GM20000 (cell line): ENCODE results near the gene AKNA.

Experiments used
- DNase-seq: peaks from one replicate; pipeline ENCODE4 v3.0.0; 2012; ENCODE audit warnings: low spot score
- CTCF ChIP-seq: IDR thresholded peaks from 2 replicates; pipeline ENCODE4 v1.5.1; 2012; ENCODE audit warnings: mild to moderate bottlenecking, control low read depth; ENCODE audit errors: extremely low read depth, missing control alignments

Gene AKNA

GRCh38 chr9:114425126-114425525 is 37.3 kb upstream of the AKNA start:
- no peak for DNase-seq
- TF ChIP-seq CTCF: no peak

DNA sequence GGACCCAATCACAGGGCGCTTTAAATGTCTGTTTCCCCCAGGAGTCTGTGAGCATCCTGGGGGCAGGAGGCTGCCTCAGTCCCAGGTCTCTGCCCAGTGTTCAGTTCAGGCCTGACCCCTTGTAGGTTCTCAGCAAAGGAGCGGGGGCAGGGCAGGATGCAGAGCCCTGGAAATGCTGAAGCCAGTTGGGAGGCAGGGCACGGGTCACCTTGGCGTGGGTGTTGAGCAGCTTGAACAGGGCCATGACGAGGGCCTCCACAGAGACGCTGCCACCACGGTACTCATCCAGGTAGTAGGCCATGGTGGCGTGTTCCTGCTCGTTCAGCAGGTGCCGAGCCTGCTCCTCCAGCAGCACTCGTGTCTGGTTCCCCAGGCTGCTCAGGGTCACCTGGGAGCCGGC is 36.3 kb upstream of the AKNA start:
- DNase-seq: no peak
- TF ChIP-seq CTCF: no peak

DNA sequence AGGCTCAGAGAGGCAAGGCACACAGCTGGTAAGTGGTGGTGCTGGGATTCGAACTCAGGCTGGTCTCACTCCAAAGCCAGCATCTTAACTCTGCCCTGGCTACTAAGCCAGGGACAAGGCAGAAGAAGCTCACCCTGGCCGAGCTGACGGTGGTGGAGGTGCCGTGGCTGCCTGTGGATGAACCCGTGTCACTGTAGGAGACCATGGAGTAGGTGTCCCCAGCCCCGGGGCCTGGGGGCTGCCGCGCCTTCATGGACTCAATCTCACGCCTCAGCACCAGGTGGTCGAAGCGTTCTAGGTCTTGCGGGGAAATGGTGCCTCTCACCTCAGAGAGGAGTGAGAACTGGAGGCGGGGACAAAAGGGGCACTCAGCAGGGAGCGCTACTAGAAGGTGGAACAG is 35.4 kb upstream of the AKNA start:
- DNase-seq: no peak
- no peak for TF ChIP-seq CTCF

DNA sequence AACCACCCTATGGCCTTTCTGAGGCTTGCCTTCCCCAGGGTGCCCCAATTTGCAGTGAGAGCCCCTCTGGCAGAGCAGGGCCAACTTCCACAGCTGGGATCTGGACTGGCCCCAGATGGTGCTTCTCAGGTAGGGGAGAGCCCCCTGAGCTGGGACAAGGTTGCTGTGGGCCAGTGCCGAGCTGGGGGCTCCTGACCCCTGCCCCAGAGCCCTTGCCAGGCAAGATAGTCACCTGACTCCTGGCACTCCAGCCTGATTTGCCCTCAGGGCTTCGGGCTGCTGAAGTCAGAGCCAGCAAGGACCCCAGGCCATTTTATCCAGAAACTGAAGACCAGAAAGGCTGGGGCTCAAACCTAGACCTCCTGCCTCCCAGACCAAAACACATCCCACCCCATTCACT is 33.4 kb upstream of the AKNA start:
- TF ChIP-seq CTCF: no peak
- no peak for DNase-seq

GRCh38 chr9:114419796-114420195 is 32.0 kb upstream of the AKNA start:
- TF ChIP-seq CTCF: no peak
- no peak for DNase-seq

DNA sequence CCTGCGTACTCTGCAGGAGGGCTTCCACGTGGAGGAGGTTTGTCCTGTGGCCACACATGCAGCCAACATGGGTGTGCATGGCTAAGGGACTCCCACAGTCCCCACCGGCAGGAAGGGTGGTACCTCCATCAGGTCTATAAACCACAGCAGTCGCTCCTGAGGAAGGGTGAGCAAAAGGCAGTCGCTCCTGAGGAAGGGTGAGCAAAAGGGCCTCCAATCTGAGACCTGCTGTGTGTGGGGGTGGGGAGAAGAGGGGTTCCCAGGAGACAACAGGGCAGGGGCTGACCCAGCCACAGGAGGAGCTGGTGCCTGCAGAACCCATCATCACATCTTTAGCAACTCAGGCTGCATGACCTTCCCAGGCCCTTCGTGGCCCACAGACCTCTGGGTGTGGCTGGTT is 30.3 kb upstream of the AKNA start:
- no peak for DNase-seq

GRCh38 chr9:114417511-114417910 is 29.7 kb upstream of the AKNA start:
- TF ChIP-seq CTCF: no peak
- DNase-seq: no peak

More for the DNA sequence above, 30.3 kb upstream of the AKNA start:
- TF ChIP-seq CTCF: no peak
